CMK (cell line): ENCODE data around the gene ST6GALNAC4.
"Not testable (repeated sequence)": the region's sequence is repeated elsewhere in the genome, so short reads cannot be mapped to it uniquely, and the experiment has no call there.

ENCODE experiments used
- DNase-seq: peaks from one replicate; pipeline ENCODE4 v3.0.0-alpha.2; 2010; ENCODE audit warnings: low read depth

The ST6GALNAC4 gene

GRCh38 chr9:127870153-127870491 is 46.7 kb downstream of the ST6GALNAC4 start:
- not testable (repeated sequence) for DNase-seq

GRCh38 chr9:127869310-127870152 is 47.3 kb downstream of the ST6GALNAC4 start:
- DNase-seq, result peak; percentile 56

GRCh38 chr9:127868278-127868902 is 48.5 kb downstream of the ST6GALNAC4 start:
- no peak for DNase-seq

GRCh38 chr9:127867356-127868277 is 49.2 kb downstream of the ST6GALNAC4 start:
- no peak for DNase-seq

GRCh38 chr9:127866535-127866934 is 50.3 kb downstream of the ST6GALNAC4 start:
- no peak for DNase-seq

GRCh38 chr9:127865645-127866464 is 51.0 kb downstream of the ST6GALNAC4 start:
- DNase-seq, result no peak

GRCh38 chr9:127863191-127863621 is 53.6 kb downstream of the ST6GALNAC4 start:
- no peak for DNase-seq

- DNase-seq, result peak; percentile 96
Measured at GRCh38 chr9:127862075-127863011, 54.5 kb downstream of the ST6GALNAC4 start.

GRCh38 chr9:127860779-127861178 is 56.1 kb downstream of the ST6GALNAC4 start:
- DNase-seq, result no peak

GRCh38 chr9:127860260-127860659 is 56.6 kb downstream of the ST6GALNAC4 start:
- DNase-seq, result no peak

GRCh38 chr9:127858041-127858512 is 58.8 kb downstream of the ST6GALNAC4 start:
- peak; percentile 48 for DNase-seq
